GM12878 (cell line): ENCODE data around the gene SIGLEC5. TPM values are rescaled to one million over a fixed set of nuclear protein-coding genes. Genes with fewer than 3 reads are reported as not detected.

Source experiments
- ATAC-seq: fragments of 200-7000 bp; cut with Tn5 transposase; 3 replicates; pipeline ENCODE4 v1.9.1; 2020; ENCODE audit warnings: mild to moderate bottlenecking, moderate library complexity
- BruUV-seq: library from RNA; stranded (reverse); fragments of 400-500 nt; replicated peaks from 2 replicates; lab custom pipeline; 2021; lab: Mats Ljungman, UMichigan
- CTCF ChIA-PET: fragments of 300-600 bp; sonication (Branson Sonifier 250); formaldehyde crosslinking; extraction: SDS; loops from one replicate; lab custom pipeline; 2021; ENCODE audit warnings: inconsistent platforms; lab: Yijun Ruan, JAX
- POLR2A ChIA-PET: fragments of 350-600 bp; formaldehyde crosslinking; extraction: SDS; loops from one replicate; lab custom pipeline; 2021; ENCODE audit warnings: inconsistent platforms; lab: Charles Lee
- RAD21 ChIA-PET: fragments of 300-600 bp; sonication (Branson Sonifier 250); formaldehyde crosslinking; loops from one replicate; lab custom pipeline; 2023; ENCODE audit warnings: antibody characterized with exemption; ENCODE audit not compliant: unreplicated experiment; lab: Charles Lee
- SMC1A ChIA-PET: fragments of 300-600 bp; sonication (Branson Sonifier 250); formaldehyde crosslinking; loops from one replicate; lab custom pipeline; 2023; ENCODE audit not compliant: unreplicated experiment, uncharacterized antibody; lab: Charles Lee
- DNase-seq: peaks from one replicate; pipeline ENCODE4 v3.0.0-alpha.2; 2011; ENCODE audit warnings: low read depth, low spot score
- FAIRE-seq: peaks from 3 replicates; lab custom pipeline; 2011; peaks lifted over from hg19 to GRCh38; lab: Jason Lieb, UNC
- H2AFZ ChIP-seq: 2 replicates; pipeline ENCODE4 v1.6.0; 2011; ENCODE audit warnings: low read depth, low read length, control low read depth; ENCODE audit not compliant: control insufficient read depth
- H3K27ac ChIP-seq: 2 replicates; pipeline ENCODE4 v1.5.1; 2011; ENCODE audit warnings: control low read depth; ENCODE audit not compliant: control insufficient read depth, insufficient read depth
- H3K27me3 ChIP-seq, 2 experiments: replicated peaks in 1 of 2; 2 replicates each; pipeline versions ENCODE4 v1.6.0 to v1.6.1; 2011; ENCODE audit warnings: low read length in 1 of 2; ENCODE audit not compliant: control insufficient read depth in 2 of 2, insufficient read depth in 2 of 2
- H3K36me3 ChIP-seq, 2 experiments: 2 replicates each; pipeline ENCODE4 v1.5.1; 2011; ENCODE audit warnings: low read length in 1 of 2; ENCODE audit not compliant: control insufficient read depth in 2 of 2, insufficient read depth in 2 of 2
- H3K4me1 ChIP-seq: 2 replicates; pipeline ENCODE4 v1.6.1; 2011; ENCODE audit warnings: mild to moderate bottlenecking, low read length, moderate library complexity, mixed read lengths; ENCODE audit not compliant: control insufficient read depth, insufficient read depth
- H3K4me2 ChIP-seq: 2 replicates; pipeline ENCODE4 v1.6.0; 2011; ENCODE audit warnings: control low read depth; ENCODE audit not compliant: control insufficient read depth, insufficient read depth
- H3K4me3 ChIP-seq: fragments of 200-600 bp; sonication (generic); 2 replicates; pipeline ENCODE4 v1.5.1; 2016
- H3K79me2 ChIP-seq: 2 replicates; pipeline ENCODE4 v1.6.0; 2011; ENCODE audit warnings: low read length; ENCODE audit not compliant: control insufficient read depth, insufficient read depth
- H3K9ac ChIP-seq: 2 replicates; pipeline ENCODE4 v1.8.0; 2011; ENCODE audit warnings: low read length, control low read depth, mixed read lengths; ENCODE audit not compliant: control insufficient read depth, insufficient read depth
- H3K9me3 ChIP-seq: replicated peaks from 3 replicates; pipeline ENCODE4 v1.5.1; 2011; ENCODE audit warnings: mild to moderate bottlenecking, low read length; ENCODE audit not compliant: control insufficient read depth, insufficient read depth
- H4K20me1 ChIP-seq: 2 replicates; pipeline ENCODE4 v1.6.0; 2011; ENCODE audit not compliant: control insufficient read depth, insufficient read depth
- BCL11A ChIP-seq: IDR thresholded peaks from 2 replicates; pipeline ENCODE4 v1.6.1; 2011; ENCODE audit warnings: low read depth, low read length
- DPF2 ChIP-seq: fragments of 450-650 bp; IDR thresholded peaks from 2 replicates; pipeline ENCODE4 v1.6.1; 2017; ENCODE audit warnings: mild to moderate bottlenecking
- IKZF2 ChIP-seq, 2 experiments: fragments of 450-650 bp; IDR thresholded peaks; 2 replicates each; pipeline ENCODE4 v1.6.1; 2017; ENCODE audit warnings: mild to moderate bottlenecking in 2 of 2, moderate library complexity in 2 of 2
- POLR2A ChIP-seq: IDR thresholded peaks from 2 replicates; pipeline ENCODE4 v1.6.1; 2011; ENCODE audit warnings: low read depth, mild to moderate bottlenecking, low read length
- POU2F2 ChIP-seq: IDR thresholded peaks from 3 replicates; pipeline ENCODE4 v1.6.1; 2011; ENCODE audit warnings: low read depth, mild to moderate bottlenecking, low read length, borderline replicate concordance
- SMARCA5 ChIP-seq: fragments of 450-650 bp; IDR thresholded peaks from 2 replicates; pipeline ENCODE4 v1.6.1; 2017; ENCODE audit warnings: mild to moderate bottlenecking
- WGBS: methylation state at CpG from one replicate; pipeline ENCODE4 v1.1.6; 2016; ENCODE audit warnings: low lambda C conversion rate; ENCODE audit not compliant: insufficient replicate concordance, insufficient coverage; ENCODE audit errors: missing lambda C conversion rate; 5-methylcytosine and 5-hydroxymethylcytosine counted together
- in situ Hi-C: fragments of 300-500 bp; cut with MboI; formaldehyde crosslinking; loops from 9 replicates; pipeline ENCODE4 v1.14.3; 2018; ENCODE audit warnings: mixed read lengths
- intact Hi-C: fragments of 100-400 bp; cut with micrococcal nuclease; formaldehyde crosslinking; loops from one replicate; pipeline ENCODE4 v1.14.2; 2022; ENCODE audit not compliant: unreplicated experiment
- polyA plus RNA-seq, 11 experiments: library from polyadenylated mRNA; depleted of rRNA in 4 of 11; unstranded in 6 of 11; stranded (reverse) in 5 of 11; fragments of >200 nt; fragmentation: Nextera tagmentation in 4 of 11; fragmentation: Illumina TruSeq in 1 of 11; extraction: Ambion mirVana in 4 of 11; extraction: Trizol in 1 of 11; gene quantifications; 1 replicate in 1 of 11; 2 replicates in 10 of 11; pipeline versions ENCODE4 v1.2.1 to v1.2.3, GENCODE V29; 2011 to 2016; ENCODE audit warnings: inconsistent platforms in 2 of 11, missing spikeins in 2 of 11, low read depth in 1 of 11
- total RNA-seq, 4 experiments: library from RNA; depleted of rRNA in 3 of 4; stranded (reverse); fragments of >200 nt in 3 of 4; fragmentation: Illumina TruSeq in 1 of 4; extraction: Trizol in 1 of 4; gene quantifications; 2 replicates each; pipeline versions ENCODE4 v1.2.1 to v1.2.3, GENCODE V29; 2013 to 2021

SIGLEC5 gene
- total and polyA plus RNA-seq, 10 of the 15 experiments (the other 5 are each of a cell fraction or from before 2014, with no cell fraction given), result 0.05 to 2.5 (median 1.4) TPM; not detected in 1

GRCh38 chr19:51595190-51596175 is 34.7 kb downstream of the SIGLEC5 start:
- ATAC-seq (no peak), DNase-seq (no peak), FAIRE-seq (peak; percentile 41)
- TF ChIP-seq DPF2 (no peak), POLR2A (no peak), POU2F2 (no peak), SMARCA5 (no peak), IKZF2 (IDR thresholded peaks at IDR 0.05) (no peak), BCL11A (no peak)
- peak overlapping the region; percentile 60; the same call in 1 of the 2 replicates for H3K4me3 ChIP-seq
- SMC1A ChIA-PET, result interaction anchor here (0.7 to 0.8 kb wide), 2 partner anchors 11 to 42 kb away, joined by 3 read pairs; no protein-coding TSS in a partner anchor
- H4K20me1 ChIP-seq, result no peaks in the 10 kb centered on the region
- H3K4me2 ChIP-seq, result peak overlapping the region; percentile 96
- POLR2A ChIA-PET, result interaction anchor here (1.2 to 1.4 kb wide), 2 partner anchors 23 to 24 kb away, joined by 3 read pairs; partner anchors contain the start of gene ZNF175
- H3K9me3 ChIP-seq, result peaks cover 2% of the 10 kb centered on the region; the same call in 2 of the 3 replicates
- CTCF ChIA-PET, result interaction anchor here (1.0 to 1.8 kb wide), 5 partner anchors 59 to 202 kb away, joined by 3 to 9 read pairs (median 3); no protein-coding TSS in a partner anchor
- 64% methylated on average over 8 of the region's 8 CpGs for WGBS
- H3K27ac ChIP-seq, result no peak overlapping the region
- intact Hi-C loops (no loop called here), in situ Hi-C loops (no loop called here)
- 0 out of 4 replicates have a peak, but pooled peaks cover 0 to under 1% of the 10 kb centered on the region in 2 experiments for H3K27me3 ChIP-seq
- H3K9ac ChIP-seq, result no peak overlapping the region
- peaks cover 8% of the 10 kb centered on the region for H3K4me1 ChIP-seq
- BruUV-seq, result no TSS peak
- no peak overlapping the region for H2AFZ ChIP-seq
- H3K79me2 ChIP-seq, result no peaks in the 10 kb centered on the region
- RAD21 ChIA-PET, result interaction anchor here (0.6 kb wide), 1 partner anchor 66 kb away, joined by 3 read pairs; no protein-coding TSS in a partner anchor
- H3K36me3 ChIP-seq, result no peaks in the 10 kb centered on the region
